H1 (cell line): ENCODE results near the gene MAB21L3. TPM values are rescaled to one million over a fixed set of nuclear protein-coding genes. Genes with fewer than 3 reads are reported as not detected.

Source experiments
- USF2 ChIP-seq: IDR thresholded peaks from 2 replicates; pipeline ENCODE4 v1.6.1; 2011; ENCODE audit warnings: low read length, improper control_type of control experiment
- polyA plus RNA-seq, 7 experiments: library from polyadenylated mRNA; depleted of rRNA in 3 of 7; stranded (reverse) in 5 of 7; unstranded in 2 of 7; fragments of >200 nt in 5 of 7; fragments of 200-250 nt in 2 of 7; gene quantifications; 1 replicate in 5 of 7; 2 replicates in 1 of 7; 4 replicates in 1 of 7; pipeline versions ENCODE4 v1.2.1 to v1.2.3, GENCODE V29; 2011 to 2013; ENCODE audit warnings: missing spikeins in 2 of 7, mixed read lengths in 2 of 7
- total RNA-seq: library from RNA; stranded (reverse); fragmentation: NEBNext Ultra II Directional; extraction: Animal tissue kit (Norgen Biotek cat#: 25700); gene quantifications from 2 replicates; pipeline ENCODE4 v1.2.1, GENCODE V29; 2021

The MAB21L3 gene
- total and polyA plus RNA-seq, 2 of the 8 experiments (the other 6 are each of a cell fraction or from before 2014, with no cell fraction given): not detected

GRCh38 chr1:116097626-116098025 lies 13.6 kb upstream of the MAB21L3 start (continued):
- no peak for TF ChIP-seq USF2
